ENCODE results near the gene RNF217. TPM values are rescaled to one million over a fixed set of nuclear protein-coding genes. Genes with fewer than 3 reads are reported as not detected.

The RNF217 gene
- total RNA-seq, 1 experiment from 2014 or later = 42.3 TPM

GRCh38 chr6:125048274-125048673, 86.0 kb downstream of the RNF217 start:
- no peak for TF ChIP-seq EZH2 (IDR thresholded peaks at IDR 0.05; ENCODE audit: low read depth)
- no peak for TF ChIP-seq CTCF (conservative IDR thresholded peaks at IDR 0.05)
- Histone ChIP-seq H3K4me3 (no peak overlapping the region), H3K4me1 (replicated peaks; ENCODE audit: insufficient read depth) (no peaks in the 10 kb centered on the region), H3K4me2 (no peak overlapping the region), H3K27me3 (ENCODE audit: insufficient read depth, low read depth) (no peaks in the 10 kb centered on the region), H2AFZ (no peak overlapping the region), H3K9me2 (ENCODE audit: insufficient read depth) (no peaks in the 10 kb centered on the region), H4K20me1 (ENCODE audit: insufficient read depth) (no peaks in the 10 kb centered on the region), H3K9me3 (ENCODE audit: insufficient read depth, low read depth) (no peaks in the 10 kb centered on the region), H3K36me3 (ENCODE audit: low read depth) (peaks cover 13% of the 10 kb centered on the region), H3K79me2 (ENCODE audit: low read depth) (no peaks in the 10 kb centered on the region), H3F3A (ENCODE audit: insufficient read depth, low read depth) (no peaks in the 10 kb centered on the region), H3K27ac (no peak overlapping the region)
- POLR2A ChIA-PET (ENCODE audit: unreplicated experiment) = no interaction called here
- BruUV-seq (replicated peaks) = no TSS peak
- no peak for DNase-seq
- CTCF ChIA-PET = no interaction called here
- intact Hi-C loops (cut with micrococcal nuclease; ENCODE audit: unreplicated experiment) = no loop called here

DNA sequence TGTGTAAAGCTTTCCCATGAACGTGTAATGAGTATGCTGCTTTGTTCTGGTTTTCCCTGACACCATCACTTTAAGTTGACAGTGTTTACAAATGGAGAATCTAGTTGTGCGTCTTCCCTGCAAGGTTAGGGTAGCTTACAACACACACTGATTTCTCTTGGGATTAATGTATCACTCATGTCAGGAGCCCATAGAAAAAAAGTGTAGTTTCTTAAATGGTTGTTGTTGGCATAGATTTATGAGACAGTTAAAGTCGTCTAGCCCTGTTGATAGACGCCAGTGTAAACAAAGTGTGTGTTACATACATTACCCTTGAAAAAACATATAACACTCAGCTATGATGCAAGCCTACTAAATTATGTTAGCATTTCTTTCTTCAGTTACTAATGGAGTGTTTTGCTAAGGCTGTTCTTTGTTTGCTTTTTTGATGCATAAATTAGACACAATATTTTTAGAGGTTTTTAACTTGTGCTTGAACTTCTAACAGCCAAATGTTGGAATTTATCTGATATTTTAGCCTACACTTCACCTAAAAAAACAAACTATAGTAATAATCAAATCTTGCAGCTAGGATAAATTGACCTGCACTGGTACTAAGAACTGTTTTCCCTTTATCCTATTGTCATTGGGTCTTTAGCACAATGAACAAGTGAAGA, 88.6 kb downstream of the RNF217 start:
- H3F3A ChIP-seq (ENCODE audit: insufficient read depth, low read depth) = no peaks in the 10 kb centered on the region
- no peaks in the 10 kb centered on the region for H3K9me2 ChIP-seq (ENCODE audit: insufficient read depth)
- no peak for TF ChIP-seq CTCF (conservative IDR thresholded peaks at IDR 0.05)
- no peak for TF ChIP-seq EZH2 (IDR thresholded peaks at IDR 0.05; ENCODE audit: low read depth)
- H3K9me3 ChIP-seq (ENCODE audit: insufficient read depth, low read depth) = no peaks in the 10 kb centered on the region
- H3K4me2 ChIP-seq = no peak overlapping the region
- H3K27ac ChIP-seq = no peak overlapping the region
- H4K20me1 ChIP-seq (ENCODE audit: insufficient read depth) = no peaks in the 10 kb centered on the region
- no peaks in the 10 kb centered on the region for H3K79me2 ChIP-seq (ENCODE audit: low read depth)
- no peaks in the 10 kb centered on the region for H3K27me3 ChIP-seq (ENCODE audit: insufficient read depth, low read depth)
- ChIA-PET CTCF (no interaction called here), POLR2A (ENCODE audit: unreplicated experiment) (no interaction called here)
- H2AFZ ChIP-seq = no peak overlapping the region
- no peak overlapping the region for H3K4me3 ChIP-seq
- intact Hi-C loops (cut with micrococcal nuclease; ENCODE audit: unreplicated experiment) = no loop called here
- H3K4me1 ChIP-seq (replicated peaks; ENCODE audit: insufficient read depth) = no peaks in the 10 kb centered on the region
- no peak for DNase-seq
- H3K36me3 ChIP-seq (ENCODE audit: low read depth) = peaks cover 5% of the 10 kb centered on the region; the same call in 1 of the 2 replicates
- no TSS peak for BruUV-seq (replicated peaks)

- no peak for DNase-seq
- Histone ChIP-seq H3K79me2 (ENCODE audit: low read depth) (no peaks in the 10 kb centered on the region), H4K20me1 (ENCODE audit: insufficient read depth) (no peaks in the 10 kb centered on the region)
Measured at GRCh38 chr6:125053809-125054208, 91.6 kb downstream of the RNF217 start.

More at GRCh38 chr6:125053809-125054208, 91.6 kb downstream of the RNF217 start:
- Histone ChIP-seq H3K27me3 (ENCODE audit: insufficient read depth, low read depth) (no peaks in the 10 kb centered on the region), H3K9me2 (ENCODE audit: insufficient read depth) (no peaks in the 10 kb centered on the region), H2AFZ (no peak overlapping the region), H3K4me2 (no peak overlapping the region), H3K4me1 (replicated peaks; ENCODE audit: insufficient read depth) (no peaks in the 10 kb centered on the region), H3K9me3 (ENCODE audit: insufficient read depth, low read depth) (no peaks in the 10 kb centered on the region), H3K27ac (no peak overlapping the region), H3K36me3 (ENCODE audit: low read depth) (peaks cover 11% of the 10 kb centered on the region; the same call in 1 of the 2 replicates), H3K4me3 (no peak overlapping the region), H3F3A (ENCODE audit: insufficient read depth, low read depth) (no peaks in the 10 kb centered on the region)
- CTCF ChIA-PET = no interaction called here
- no peak for TF ChIP-seq CTCF (conservative IDR thresholded peaks at IDR 0.05)
- TF ChIP-seq EZH2 (IDR thresholded peaks at IDR 0.05; ENCODE audit: low read depth) = no peak
- POLR2A ChIA-PET (ENCODE audit: unreplicated experiment) = interaction anchor here (0.6 to 0.7 kb wide), 2 partner anchors 13 to 88 kb away, joined by 3 read pairs; no protein-coding TSS in a partner anchor
- BruUV-seq (replicated peaks) = no TSS peak
- intact Hi-C loops (cut with micrococcal nuclease; ENCODE audit: unreplicated experiment) = no loop called here

Measured in PC-9 (cell line).